Stimulated activated CD4-positive, alpha-beta T cell treated with anti-CD3 and anti-CD28 coated beads, Interleukin-1b, Interleukin-23, amount 100 ng/mL, for 48 hours (primary cell): ENCODE measurements around the gene TM6SF1.
"Not testable (repeated sequence)": the region's sequence is repeated elsewhere in the genome, so short reads cannot be mapped to it uniquely, and the experiment has no call there.

Experiments used
- DNase-seq: peaks from one replicate; pipeline ENCODE4 v3.0.0-alpha.2; 2020

Gene TM6SF1

GRCh38 chr15:83118968-83119367 lies 11.5 kb downstream of the TM6SF1 start:
- DNase-seq, result no peak

GRCh38 chr15:83119968-83120581 lies 12.6 kb downstream of the TM6SF1 start:
- no peak for DNase-seq

GRCh38 chr15:83123529-83123928 lies 16.1 kb downstream of the TM6SF1 start:
- DNase-seq, result no peak

GRCh38 chr15:83127547-83128150 lies 20.2 kb downstream of the TM6SF1 start:
- DNase-seq, result no peak

- DNase-seq, result no peak
These were observed 22.3 kb downstream of the TM6SF1 start for GRCh38 chr15:83129791-83130190.

- DNase-seq, result no peak
These were observed 25.5 kb downstream of the TM6SF1 start for GRCh38 chr15:83132861-83133523.

GRCh38 chr15:83142151-83142550 lies 34.7 kb downstream of the TM6SF1 start:
- not testable (repeated sequence) for DNase-seq

GRCh38 chr15:83144771-83145170 lies 37.3 kb downstream of the TM6SF1 start:
- no peak for DNase-seq

- no peak for DNase-seq
These were observed 45.8 kb downstream of the TM6SF1 start for GRCh38 chr15:83153288-83153687.

GRCh38 chr15:83155942-83156341 lies 48.5 kb downstream of the TM6SF1 start:
- no peak for DNase-seq

GRCh38 chr15:83158393-83158792 lies 50.9 kb downstream of the TM6SF1 start:
- DNase-seq, result no peak

GRCh38 chr15:83160741-83161140 lies 53.3 kb downstream of the TM6SF1 start:
- no peak for DNase-seq

GRCh38 chr15:83163032-83163431 lies 55.6 kb downstream of the TM6SF1 start:
- no peak for DNase-seq

GRCh38 chr15:83164111-83164770 lies 56.8 kb downstream of the TM6SF1 start:
- no peak for DNase-seq

GRCh38 chr15:83164771-83165404 lies 57.4 kb downstream of the TM6SF1 start:
- no peak for DNase-seq

- no peak for DNase-seq
These were observed 58.8 kb downstream of the TM6SF1 start for GRCh38 chr15:83166218-83166617.

- no peak for DNase-seq
These were observed 59.4 kb downstream of the TM6SF1 start for GRCh38 chr15:83166830-83167229.

- DNase-seq, result not testable (repeated sequence)
These were observed 62.1 kb downstream of the TM6SF1 start for GRCh38 chr15:83169576-83169975.

GRCh38 chr15:83170474-83171165 lies 63.2 kb downstream of the TM6SF1 start:
- no peak for DNase-seq

GRCh38 chr15:83174891-83175290 lies 67.4 kb downstream of the TM6SF1 start:
- DNase-seq, result no peak

- DNase-seq, result no peak
These were observed 70.9 kb downstream of the TM6SF1 start for GRCh38 chr15:83178390-83178789.

- DNase-seq, result no peak
These were observed 71.5 kb downstream of the TM6SF1 start for GRCh38 chr15:83178869-83179325.

GRCh38 chr15:83185561-83185960 lies 78.1 kb downstream of the TM6SF1 start:
- DNase-seq, result no peak
